Neuronal stem cell (in vitro differentiated cells): Measurements from ENCODE around the gene ART1.

Experiments used
- DNase-seq: peaks from one replicate; pipeline ENCODE4 v3.0.0-alpha.2; 2013; ENCODE audit warnings: low spot score
- H2AFZ ChIP-seq: one replicate; pipeline ENCODE4 v1.6.1; 2013; ENCODE audit warnings: mild to moderate bottlenecking, low read length, inconsistent platforms
- H2AK5ac ChIP-seq: 2 replicates; pipeline ENCODE4 v1.6.1; 2013; ENCODE audit warnings: low read depth, mild to moderate bottlenecking, inconsistent platforms, low read length, moderate library complexity, mixed read lengths
- H2BK120ac ChIP-seq: 2 replicates; pipeline ENCODE4 v1.6.1; 2013; ENCODE audit warnings: low read depth, mild to moderate bottlenecking, inconsistent platforms, low read length, moderate library complexity, mixed read lengths
- H2BK12ac ChIP-seq: one replicate; pipeline ENCODE4 v1.6.1; 2013; ENCODE audit warnings: low read length, inconsistent platforms
- H2BK15ac ChIP-seq: 2 replicates; pipeline ENCODE4 v1.6.1; 2013; ENCODE audit warnings: mild to moderate bottlenecking, low read length, inconsistent platforms, mixed read lengths
- H2BK5ac ChIP-seq: one replicate; pipeline ENCODE4 v1.6.1; 2013; ENCODE audit warnings: inconsistent platforms, mild to moderate bottlenecking, low read length, moderate library complexity
- H3K14ac ChIP-seq: one replicate; pipeline ENCODE4 v1.6.1; 2013; ENCODE audit warnings: low read length, inconsistent platforms
- H3K18ac ChIP-seq: 2 replicates; pipeline ENCODE4 v1.6.1; 2013; ENCODE audit warnings: low read length, inconsistent platforms
- H3K23ac ChIP-seq: 2 replicates; pipeline ENCODE4 v1.6.1; 2013; ENCODE audit warnings: low read depth, mild to moderate bottlenecking, mixed read lengths, low read length, inconsistent platforms; ENCODE audit not compliant: poor library complexity
- H3K27ac ChIP-seq: replicated peaks from 3 replicates; pipeline ENCODE4 v1.5.1; 2013; ENCODE audit warnings: low read length, inconsistent platforms
- H3K27me3 ChIP-seq, 3 experiments: 2 replicates each; pipeline ENCODE4 v1.6.1; 2013; ENCODE audit warnings: low read length in 3 of 3, mild to moderate bottlenecking in 2 of 3, inconsistent platforms in 1 of 3, low read depth in 1 of 3, mixed read lengths in 1 of 3, moderate library complexity in 1 of 3; ENCODE audit not compliant: control insufficient read depth in 3 of 3, insufficient read depth in 3 of 3
- H3K36me3 ChIP-seq, 2 donors: replicated peaks in 1 of 2; 2 replicates each; pipeline ENCODE4 v1.6.1; 2013; ENCODE audit warnings: low read length in 2 of 2; ENCODE audit not compliant: control insufficient read depth in 2 of 2, insufficient read depth in 2 of 2
- H3K4ac ChIP-seq: 2 replicates; pipeline ENCODE4 v1.6.1; 2013; ENCODE audit warnings: inconsistent platforms, mild to moderate bottlenecking, low read length, moderate library complexity
- H3K4me1 ChIP-seq, 2 donors: 1 replicate in 1 of 2; 2 replicates in 1 of 2; pipeline ENCODE4 v1.6.1; 2013; ENCODE audit warnings: low read length in 2 of 2, low read depth in 1 of 2; ENCODE audit not compliant: control insufficient read depth in 2 of 2, insufficient read depth in 1 of 2
- H3K4me2 ChIP-seq: one replicate; pipeline ENCODE4 v1.6.1; 2013; ENCODE audit warnings: mild to moderate bottlenecking, low read length, inconsistent platforms; ENCODE audit not compliant: insufficient read depth, poor library complexity, severe bottlenecking
- H3K4me3 ChIP-seq, 2 donors: 2 replicates each; pipeline ENCODE4 v1.5.1; 2013; ENCODE audit warnings: low read length in 2 of 2, mild to moderate bottlenecking in 2 of 2, inconsistent platforms in 1 of 2, moderate library complexity in 1 of 2
- H3K79me1 ChIP-seq: one replicate; pipeline ENCODE4 v1.6.1; 2013; ENCODE audit warnings: low read depth, mild to moderate bottlenecking, inconsistent platforms, low read length, moderate library complexity
- H3K9ac ChIP-seq: one replicate; pipeline ENCODE4 v1.6.1; 2013; ENCODE audit warnings: mild to moderate bottlenecking, low read depth, low read length, inconsistent platforms; ENCODE audit not compliant: poor library complexity
- H3K9me3 ChIP-seq, 2 donors: replicated peaks in 1 of 2; 2 replicates each; pipeline versions ENCODE3 to v1.6.1; 2013; ENCODE audit warnings: low read length in 2 of 2, mild to moderate bottlenecking in 2 of 2, inconsistent platforms in 1 of 2, low read depth in 1 of 2, mixed read lengths in 1 of 2, moderate library complexity in 1 of 2; ENCODE audit not compliant: control insufficient read depth in 2 of 2, insufficient read depth in 1 of 2
- H4K8ac ChIP-seq: one replicate; pipeline ENCODE4 v1.6.1; 2013; ENCODE audit warnings: low read depth, mild to moderate bottlenecking, inconsistent platforms, low read length, moderate library complexity
- H4K91ac ChIP-seq: one replicate; pipeline ENCODE4 v1.6.1; 2013; ENCODE audit warnings: low read length, low read depth, mild to moderate bottlenecking, inconsistent platforms; ENCODE audit not compliant: poor library complexity
- WGBS, 2 donors: extraction: QIAGEN DNeasy Blood & Tissue Kit; methylation state at CpG; one replicate each; pipeline ENCODE4 v1.1.7; 2013; ENCODE audit warnings: missing lambda C conversion rate in 2 of 2, mixed read lengths in 1 of 2; ENCODE audit not compliant: insufficient read length in 2 of 2, insufficient replicate concordance in 1 of 2; ENCODE audit errors: extremely low coverage in 2 of 2; 5-methylcytosine and 5-hydroxymethylcytosine counted together

ART1 gene

DNA sequence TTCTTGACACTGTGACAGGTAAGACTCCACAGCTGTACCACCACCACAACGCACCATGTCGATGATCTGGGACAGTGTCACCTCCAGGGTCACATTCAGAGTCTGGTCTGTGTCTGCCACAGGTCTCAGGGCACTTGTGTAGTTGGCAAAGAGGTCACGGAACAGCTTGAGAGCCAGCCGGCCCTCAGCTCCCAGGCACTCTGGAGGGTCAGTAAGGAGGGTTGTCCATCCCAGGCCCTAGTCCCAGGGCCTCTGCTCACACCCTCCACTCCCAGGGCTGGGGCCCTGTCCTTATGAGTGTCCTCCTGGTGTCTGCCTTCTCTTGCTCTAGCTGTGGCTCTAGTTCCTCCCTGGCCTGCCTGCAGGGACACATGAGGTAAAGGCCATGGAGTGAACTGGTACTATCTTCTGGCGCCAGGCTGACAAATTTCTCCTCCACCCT lies 24.8 kb downstream of the ART1 start:
- H2AFZ ChIP-seq: no peak overlapping the region
- no peak overlapping the region for H3K18ac ChIP-seq
- no peak overlapping the region for H2BK12ac ChIP-seq
- no peak overlapping the region for H3K9ac ChIP-seq
- no peaks in the 10 kb centered on the region for H3K9me3 ChIP-seq
- no peak overlapping the region for H3K4ac ChIP-seq
- no peak overlapping the region for H2BK15ac ChIP-seq
- no peak overlapping the region for H4K8ac ChIP-seq
- WGBS, 2 donors: no CpG with 5 or more reads among the region's 5 CpGs
- no peak overlapping the region for H3K27ac ChIP-seq
- H3K27me3 ChIP-seq: no peaks in the 10 kb centered on the region
- peaks cover 0 to 6% of the 10 kb centered on the region in 2 donors for H3K4me1 ChIP-seq
- H2BK120ac ChIP-seq: no peak overlapping the region
- no peak overlapping the region for H3K4me2 ChIP-seq
- no peak overlapping the region for H2AK5ac ChIP-seq
- H3K4me3 ChIP-seq: no peak overlapping the region
- H4K91ac ChIP-seq: no peak overlapping the region
- H3K79me1 ChIP-seq: no peaks in the 10 kb centered on the region
- no peak overlapping the region for H3K23ac ChIP-seq
- peaks cover 25 to 90% of the 10 kb centered on the region in 2 donors for H3K36me3 ChIP-seq
- H3K14ac ChIP-seq: no peak overlapping the region
- DNase-seq: no peak
- H2BK5ac ChIP-seq: no peak overlapping the region

DNA sequence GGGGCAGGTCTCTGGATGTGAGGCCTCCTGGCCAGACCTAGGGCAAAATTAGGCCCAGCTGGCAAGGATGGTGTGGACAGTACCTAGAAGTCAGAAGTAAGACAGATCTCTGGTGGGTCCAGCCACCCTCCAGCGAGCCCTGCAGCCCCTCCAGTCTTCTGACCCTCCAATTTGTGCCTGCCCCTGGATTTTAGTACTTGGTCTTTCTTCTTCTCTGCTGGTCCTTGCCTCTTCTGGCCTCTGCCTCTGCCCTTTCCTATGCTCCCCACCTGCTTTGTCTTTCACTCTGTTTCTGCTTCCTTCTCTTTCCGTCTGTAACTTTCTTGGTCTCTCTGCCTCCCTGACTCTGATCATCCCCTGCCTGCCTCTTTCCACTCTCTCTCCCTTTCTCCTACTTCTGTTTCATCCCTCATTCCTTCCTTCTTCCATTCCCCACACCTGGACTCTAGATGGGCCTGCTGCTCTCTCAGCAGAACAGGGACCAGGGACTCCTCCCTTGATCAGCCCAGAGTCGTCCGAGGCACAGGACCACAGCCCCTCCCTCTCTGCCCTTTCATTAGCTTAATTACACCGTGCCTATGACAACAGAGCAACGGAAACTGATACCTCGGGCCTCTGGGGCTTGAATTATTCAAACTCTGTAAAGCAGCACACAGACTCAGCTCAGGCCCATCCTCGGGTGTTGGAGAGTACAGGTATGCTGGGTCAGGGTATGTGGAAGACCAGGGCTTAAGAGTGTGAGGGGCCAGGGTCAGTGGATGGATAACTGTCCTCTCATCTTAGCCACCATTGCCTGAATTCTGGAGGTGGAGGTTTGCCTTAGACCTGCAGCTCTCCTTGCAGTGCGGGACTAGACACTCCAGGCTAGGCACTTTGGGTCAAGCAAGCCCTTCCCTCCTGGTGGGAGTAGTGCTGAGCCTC lies 26.7 kb downstream of the ART1 start, which contains the start of gene CHRNA10:
Gene CHRNA10 (minus strand): TSS at position 51 of the 921 bp plus-strand sequence. CDS start 72 bp downstream, outside the sequence.
- no peak for DNase-seq
- Histone ChIP-seq H4K91ac (no peak within 1 kb of the TSS), H3K27ac (no peak within 1 kb of the TSS), H3K4me1 (peaks cover 0 to 6% of the 10 kb centered on the region in 2 donors), H2AK5ac (peak within 1 kb of the TSS; percentile 51), H3K9me3 (no peaks in the 10 kb centered on the region), H3K36me3 (peaks cover 35 to 93% of the 10 kb centered on the region in 2 donors), H2BK12ac (no peak within 1 kb of the TSS), H3K18ac (no peak within 1 kb of the TSS), H3K14ac (peak within 1 kb of the TSS; percentile 33), H4K8ac (no peak within 1 kb of the TSS), H3K4me2 (no peak within 1 kb of the TSS), H3K4ac (no peak within 1 kb of the TSS), H3K23ac (no peak within 1 kb of the TSS), H2BK5ac (no peak within 1 kb of the TSS), H2BK15ac (no peak within 1 kb of the TSS), H3K27me3 (no peaks in the 10 kb centered on the region), H3K4me3 (no peak within 1 kb of the TSS), H3K9ac (no peak within 1 kb of the TSS), H2BK120ac (no peak within 1 kb of the TSS), H2AFZ (no peak within 1 kb of the TSS), H3K79me1 (no peaks in the 10 kb centered on the region)
- WGBS, 2 donors: no CpG with 5 or more reads among the region's 9 CpGs

DNA sequence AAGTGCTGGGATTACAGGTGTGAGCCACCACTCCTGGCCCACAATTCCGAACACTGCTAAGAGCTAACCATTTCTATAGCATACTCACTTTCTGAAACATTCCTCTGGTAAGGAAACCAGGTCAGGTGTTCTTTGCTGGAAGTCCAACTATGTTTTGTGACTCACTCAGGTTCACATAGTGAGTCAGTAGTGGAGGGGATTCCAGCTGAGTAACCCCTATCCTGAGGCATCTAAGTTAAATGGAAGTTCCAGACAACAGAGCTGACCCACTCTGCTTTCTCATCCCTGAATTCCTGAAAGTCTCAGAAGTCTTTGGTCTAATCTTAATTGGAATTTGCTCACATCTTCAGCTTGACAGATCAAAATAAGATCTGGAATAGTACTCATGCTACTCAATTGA lies 29.3 kb downstream of the ART1 start:
- H3K18ac ChIP-seq: no peak overlapping the region
- no peak overlapping the region for H2BK120ac ChIP-seq
- H3K36me3 ChIP-seq: peaks cover 38 to 99% of the 10 kb centered on the region in 2 donors
- no peak overlapping the region for H3K4me2 ChIP-seq
- H2BK15ac ChIP-seq: no peak overlapping the region
- H3K14ac ChIP-seq: no peak overlapping the region
- no peak overlapping the region for H3K27ac ChIP-seq
- H2BK5ac ChIP-seq: no peak overlapping the region
- no peak overlapping the region for H2AFZ ChIP-seq
- H3K23ac ChIP-seq: no peak overlapping the region
- no peak overlapping the region for H3K4ac ChIP-seq
- no peaks in the 10 kb centered on the region for H3K79me1 ChIP-seq
- no peak overlapping the region for H2AK5ac ChIP-seq
- H3K4me3 ChIP-seq: no peak overlapping the region
- no peaks in the 10 kb centered on the region for H3K9me3 ChIP-seq
- no peak overlapping the region for H3K9ac ChIP-seq
- H2BK12ac ChIP-seq: no peak overlapping the region
- no CpG with 5 or more reads among the region's 1 CpG for WGBS, 2 donors
- H4K8ac ChIP-seq: no peak overlapping the region
- no peak overlapping the region for H4K91ac ChIP-seq
- DNase-seq: no peak
- H3K27me3 ChIP-seq: no peaks in the 10 kb centered on the region
- peaks cover 0 to 6% of the 10 kb centered on the region in 2 donors for H3K4me1 ChIP-seq

DNA sequence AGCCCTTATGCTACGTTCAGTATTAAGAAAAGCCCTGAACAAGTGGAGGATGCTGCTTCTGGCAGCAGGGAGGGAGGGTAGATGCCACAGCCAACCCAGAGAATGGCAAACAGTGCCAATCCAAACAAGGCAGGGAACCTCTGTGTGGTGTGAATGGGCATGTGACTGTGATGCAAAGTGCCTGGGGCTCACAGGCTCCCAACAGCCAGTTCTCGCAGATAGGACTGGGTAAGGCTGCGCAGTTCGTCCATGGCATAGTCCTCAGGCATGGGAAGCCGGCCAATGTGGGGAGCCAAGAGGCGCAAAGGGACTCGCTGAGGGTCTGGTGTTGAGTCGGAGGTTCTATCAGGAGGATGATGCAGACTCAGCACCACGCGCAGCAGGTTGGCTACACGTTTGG lies 31.0 kb downstream of the ART1 start:
- Histone ChIP-seq H3K27me3 (no peaks in the 10 kb centered on the region), H3K9me3 (no peaks in the 10 kb centered on the region), H2BK120ac (no peak overlapping the region), H4K91ac (no peak overlapping the region), H3K18ac (no peak overlapping the region), H2BK12ac (no peak overlapping the region), H3K9ac (peak overlapping the region; percentile 61), H3K4ac (no peak overlapping the region), H2BK15ac (no peak overlapping the region), H3K79me1 (no peaks in the 10 kb centered on the region), H4K8ac (no peak overlapping the region), H2AFZ (no peak overlapping the region), H3K4me3 (no peak overlapping the region), H2BK5ac (no peak overlapping the region), H3K36me3 (peaks cover 49 to 100% of the 10 kb centered on the region in 2 donors), H3K4me2 (no peak overlapping the region), H3K14ac (no peak overlapping the region), H3K23ac (peak overlapping the region; percentile 28), H2AK5ac (no peak overlapping the region), H3K4me1 (peaks cover 0 to 6% of the 10 kb centered on the region in 2 donors), H3K27ac (no peak overlapping the region)
- no peak for DNase-seq
- no CpG with 5 or more reads among the region's 11 CpGs for WGBS, 2 donors
